Vagina (tissue), 2 donors: Measurements from ENCODE around the gene SLC9A2.

ENCODE experiments used
- CTCF ChIP-seq, 3 experiments: fragments of 450-650 bp in 2 of 3; fragments of 200-600 bp in 1 of 3; sonication (generic) in 1 of 3; IDR thresholded peaks; one replicate each; pipeline ENCODE4 v1.5.1; 2017 to 2019; ENCODE audit warnings: antibody characterized with exemption in 3 of 3, mild to moderate bottlenecking in 2 of 3, moderate library complexity in 2 of 3
- POLR2A ChIP-seq, 2 donors: fragments of 450-650 bp; IDR thresholded peaks; one replicate each; pipeline ENCODE4 v1.6.1; 2017; ENCODE audit warnings: antibody characterized with exemption in 2 of 2, mild to moderate bottlenecking in 2 of 2, moderate library complexity in 2 of 2
- POLR2AphosphoS5 ChIP-seq, 2 donors: sonication (generic); formaldehyde crosslinking; IDR thresholded peaks; one replicate each; pipeline ENCODE4 v1.9.0; 2017; ENCODE audit warnings: antibody characterized with exemption in 2 of 2, mild to moderate bottlenecking in 2 of 2, low read depth in 1 of 2; ENCODE audit not compliant: insufficient read depth in 1 of 2

GRCh38 chr2:102690012-102690411 is 70.7 kb downstream of the SLC9A2 start:
- no peak for TF ChIP-seq CTCF (IDR thresholded peaks at IDR 0.05)
- no peak for TF ChIP-seq POLR2A (IDR thresholded peaks at IDR 0.05)
- no peak for TF ChIP-seq POLR2AphosphoS5 (IDR thresholded peaks at IDR 0.05; ENCODE audit: insufficient read depth in 1 of 2, low read depth in 1 of 2)
